Measurements from ENCODE around the gene PROCR.

DNA sequence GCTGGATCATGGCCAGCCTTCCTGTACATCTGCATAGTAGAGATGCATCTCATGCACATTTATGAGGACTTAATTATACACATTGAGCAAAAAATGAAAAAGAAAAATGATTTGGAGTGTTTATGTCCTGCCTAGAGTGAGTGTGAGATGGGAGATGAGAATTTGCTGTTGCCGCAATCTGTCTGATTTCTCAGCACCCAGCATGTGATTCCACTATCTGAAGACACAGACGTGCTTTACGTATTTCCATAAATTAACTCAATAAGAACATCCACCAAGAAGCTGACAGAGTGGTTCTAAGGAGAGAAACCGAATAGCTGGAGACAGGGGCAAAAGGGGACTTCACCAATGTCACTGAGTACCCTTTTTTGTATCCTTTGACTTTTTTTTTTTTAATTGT, 39.9 kb upstream of the PROCR start:
- no peak for TF ChIP-seq POLR2AphosphoS5 (IDR thresholded peaks at IDR 0.05)
- TF ChIP-seq, protein P1, sequence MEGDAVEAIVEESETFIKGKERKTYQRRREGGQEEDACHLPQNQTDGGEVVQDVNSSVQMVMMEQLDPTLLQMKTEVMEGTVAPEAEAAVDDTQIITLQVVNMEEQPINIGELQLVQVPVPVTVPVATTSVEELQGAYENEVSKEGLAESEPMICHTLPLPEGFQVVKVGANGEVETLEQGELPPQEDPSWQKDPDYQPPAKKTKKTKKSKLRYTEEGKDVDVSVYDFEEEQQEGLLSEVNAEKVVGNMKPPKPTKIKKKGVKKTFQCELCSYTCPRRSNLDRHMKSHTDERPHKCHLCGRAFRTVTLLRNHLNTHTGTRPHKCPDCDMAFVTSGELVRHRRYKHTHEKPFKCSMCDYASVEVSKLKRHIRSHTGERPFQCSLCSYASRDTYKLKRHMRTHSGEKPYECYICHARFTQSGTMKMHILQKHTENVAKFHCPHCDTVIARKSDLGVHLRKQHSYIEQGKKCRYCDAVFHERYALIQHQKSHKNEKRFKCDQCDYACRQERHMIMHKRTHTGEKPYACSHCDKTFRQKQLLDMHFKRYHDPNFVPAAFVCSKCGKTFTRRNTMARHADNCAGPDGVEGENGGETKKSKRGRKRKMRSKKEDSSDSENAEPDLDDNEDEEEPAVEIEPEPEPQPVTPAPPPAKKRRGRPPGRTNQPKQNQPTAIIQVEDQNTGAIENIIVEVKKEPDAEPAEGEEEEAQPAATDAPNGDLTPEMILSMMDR (IDR thresholded peaks at IDR 0.05) = no peak

All from sigmoid colon (tissue), 4 donors.